Activated T-cell treated with anti-CD3 and anti-CD28 coated beads, Interleukin-2, amount 50 U/mL, for 24 hours (primary cell): ENCODE results near the gene COPG2.

Source experiments
- DNase-seq: peaks from one replicate; pipeline ENCODE4 v3.0.0-alpha.2; 2020
- H3K27ac Mint-ChIP-seq: 2 replicates; pipeline ENCODE4 v1.8.0; 2020; ENCODE audit warnings: mild to moderate bottlenecking, mixed read lengths
- H3K27me3 Mint-ChIP-seq: 2 replicates; pipeline ENCODE4 v1.8.0; 2020; ENCODE audit warnings: mixed read lengths
- H3K36me3 Mint-ChIP-seq: 2 replicates; pipeline ENCODE4 v1.8.0; 2020; ENCODE audit warnings: low read depth, mixed read lengths
- H3K4me1 Mint-ChIP-seq: 2 replicates; pipeline ENCODE4 v1.8.0; 2020; ENCODE audit warnings: low read depth, mixed read lengths
- H3K4me3 Mint-ChIP-seq: 2 replicates; pipeline ENCODE4 v1.8.0; 2020; ENCODE audit warnings: mild to moderate bottlenecking, moderate library complexity, mixed read lengths
- H3K9me3 Mint-ChIP-seq: 2 replicates; pipeline ENCODE4 v1.8.0; 2020; ENCODE audit warnings: mixed read lengths

COPG2 gene

GRCh38 chr7:130471974-130472373, 196.6 kb downstream of the COPG2 start:
- Mint-ChIP-seq H3K9me3 (no peaks in the 10 kb centered on the region), H3K4me3 (no peak overlapping the region), H3K36me3 (no peaks in the 10 kb centered on the region), H3K27me3 (peaks cover 3% of the 10 kb centered on the region), H3K4me1 (peaks cover 13% of the 10 kb centered on the region), H3K27ac (no peak overlapping the region)
- DNase-seq = no peak

- Mint-ChIP-seq H3K27me3 (peaks cover 3% of the 10 kb centered on the region), H3K9me3 (no peaks in the 10 kb centered on the region), H3K27ac (no peak overlapping the region), H3K4me1 (peaks cover 6% of the 10 kb centered on the region), H3K36me3 (no peaks in the 10 kb centered on the region), H3K4me3 (no peak overlapping the region)
- no peak for DNase-seq
Observed at GRCh38 chr7:130468612-130469011, 199.9 kb downstream of the COPG2 start.

- DNase-seq = no peak
Observed at GRCh38 chr7:130463553-130464434, 204.8 kb downstream of the COPG2 start.

GRCh38 chr7:130461272-130461671, 207.3 kb downstream of the COPG2 start:
- peaks cover 15% of the 10 kb centered on the region for H3K4me1 Mint-ChIP-seq
- no peak overlapping the region for H3K4me3 Mint-ChIP-seq
- H3K27me3 Mint-ChIP-seq = no peaks in the 10 kb centered on the region
- peaks cover 8% of the 10 kb centered on the region for H3K36me3 Mint-ChIP-seq
- H3K27ac Mint-ChIP-seq = no peak overlapping the region
- H3K9me3 Mint-ChIP-seq = peaks cover 11% of the 10 kb centered on the region
- DNase-seq = no peak

More at GRCh38 chr7:130463553-130464434, 204.8 kb downstream of the COPG2 start:
- H3K27ac Mint-ChIP-seq = no peak overlapping the region
- peaks cover 8% of the 10 kb centered on the region for H3K36me3 Mint-ChIP-seq
- H3K27me3 Mint-ChIP-seq = no peaks in the 10 kb centered on the region
- peaks cover 9% of the 10 kb centered on the region for H3K9me3 Mint-ChIP-seq
- H3K4me1 Mint-ChIP-seq = peaks cover 7% of the 10 kb centered on the region
- H3K4me3 Mint-ChIP-seq = no peak overlapping the region

- H3K4me3 Mint-ChIP-seq = no peak overlapping the region
- peaks cover 11% of the 10 kb centered on the region for H3K9me3 Mint-ChIP-seq
- H3K27ac Mint-ChIP-seq = peak overlapping the region; percentile 12
- peaks cover 24% of the 10 kb centered on the region for H3K4me1 Mint-ChIP-seq
- H3K36me3 Mint-ChIP-seq = peaks cover 8% of the 10 kb centered on the region
- no peaks in the 10 kb centered on the region for H3K27me3 Mint-ChIP-seq
- no peak for DNase-seq
Observed at GRCh38 chr7:130458257-130458656, 210.3 kb downstream of the COPG2 start.
